A549 (cell line): ENCODE measurements around the gene PTPRJ.
A peak's percentile ranks its signal among the peaks of the same experiment; 100 is the strongest.

Source experiments
- CEBPB ChIP-seq, 2 experiments: fragments of >200 bp in 1 of 2; sonication (Bioruptor Twin) in 1 of 2; formaldehyde crosslinking in 1 of 2; IDR thresholded peaks; 2 replicates each; pipeline ENCODE4 v1.6.1; 2012 to 2016
- EP300 ChIP-seq, 2 experiments: fragments of >200 bp; sonication (Bioruptor Twin); formaldehyde crosslinking; IDR thresholded peaks; 2 replicates in 1 of 2; 3 replicates in 1 of 2; pipeline ENCODE4 v1.6.1; 2016 to 2017
- ESRRA ChIP-seq: fragments of 150-350 bp; IDR thresholded peaks from 2 replicates; pipeline ENCODE4 v1.6.1; 2014; ENCODE audit warnings: mild to moderate bottlenecking, low read length, borderline replicate concordance
- HDAC2 ChIP-seq: fragments of 200-600 bp; sonication (generic); IDR thresholded peaks from 2 replicates; pipeline ENCODE4 v1.6.1; 2016
- JUN ChIP-seq, 2 experiments: fragments of >200 bp; sonication (Bioruptor Twin); formaldehyde crosslinking; IDR thresholded peaks; 2 replicates in 1 of 2; 3 replicates in 1 of 2; pipeline ENCODE4 v1.6.1; 2016 to 2017
- POLR2A ChIP-seq: IDR thresholded peaks from 2 replicates; pipeline ENCODE4 v1.6.1; 2012; ENCODE audit warnings: mild to moderate bottlenecking, low read length
- POLR2AphosphoS2 ChIP-seq: conservative IDR thresholded peaks from 2 replicates; pipeline ENCODE4 v1.6.1; 2012; ENCODE audit warnings: low read length, improper control_type of control experiment, inconsistent platforms
- ZSCAN20 ChIP-seq: fragments of 250-450 bp; sonication (Bioruptor Pico); IDR thresholded peaks from 2 replicates; pipeline ENCODE4 v1.8.0; 2022; ENCODE audit warnings: mild to moderate bottlenecking, moderate library complexity
- TF ChIP-seq, protein P1 (sequence below): fragments of >200 bp; sonication (Bioruptor Twin); formaldehyde crosslinking; IDR thresholded peaks from 3 replicates; pipeline ENCODE4 v1.5.1; 2016
- TF ChIP-seq, protein P2 (sequence below): fragments of 200-600 bp; sonication (generic); IDR thresholded peaks from 2 replicates; pipeline ENCODE4 v1.6.1; 2016; ENCODE audit warnings: antibody characterized with exemption, mild to moderate bottlenecking, moderate library complexity

DNA sequence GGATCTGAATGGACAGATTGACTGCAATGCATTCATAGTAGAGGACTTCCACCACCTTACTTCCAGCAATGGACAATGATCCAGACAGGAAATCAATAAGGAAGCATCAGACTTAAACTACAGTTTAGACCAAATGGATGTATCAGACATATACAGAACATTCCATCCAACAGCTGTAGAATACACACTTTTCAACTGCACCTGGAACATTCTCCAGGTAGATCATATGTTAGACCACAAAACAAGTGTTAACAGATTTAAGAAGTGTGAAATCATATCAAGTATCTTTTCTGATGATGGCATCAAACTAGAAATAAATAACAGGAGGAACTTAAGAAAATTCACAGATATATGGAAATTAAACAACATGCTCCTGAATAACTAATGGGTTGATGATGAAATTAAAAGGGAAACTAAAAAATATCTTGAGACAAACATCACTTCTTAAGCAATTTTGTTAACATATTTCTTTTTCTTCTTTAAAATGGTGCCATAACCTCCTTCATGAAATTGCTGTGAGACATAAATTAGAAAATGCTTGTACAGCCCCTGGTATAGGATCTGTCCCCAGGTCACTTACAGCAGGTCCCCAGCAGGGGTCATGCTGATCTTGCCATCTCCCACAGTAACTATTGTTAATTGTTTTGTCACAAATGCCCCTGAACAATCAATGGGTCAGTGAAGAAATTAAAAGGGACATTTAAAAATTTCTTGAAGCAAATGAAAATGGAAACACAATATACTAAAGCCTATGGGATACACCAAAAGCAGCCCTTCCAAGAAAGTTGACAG, 136.3 kb downstream of the PTPRJ start:
- TF ChIP-seq EP300 (IDR thresholded peaks at IDR 0.05) (no peak), JUN (IDR thresholded peaks at IDR 0.05) (no peak), POLR2A (no peak), ZSCAN20 (no peak), CEBPB (IDR thresholded peaks at IDR 0.05) (no peak), HDAC2 (no peak), ESRRA (no peak), POLR2AphosphoS2 (no peak)
- TF ChIP-seq, protein P1, sequence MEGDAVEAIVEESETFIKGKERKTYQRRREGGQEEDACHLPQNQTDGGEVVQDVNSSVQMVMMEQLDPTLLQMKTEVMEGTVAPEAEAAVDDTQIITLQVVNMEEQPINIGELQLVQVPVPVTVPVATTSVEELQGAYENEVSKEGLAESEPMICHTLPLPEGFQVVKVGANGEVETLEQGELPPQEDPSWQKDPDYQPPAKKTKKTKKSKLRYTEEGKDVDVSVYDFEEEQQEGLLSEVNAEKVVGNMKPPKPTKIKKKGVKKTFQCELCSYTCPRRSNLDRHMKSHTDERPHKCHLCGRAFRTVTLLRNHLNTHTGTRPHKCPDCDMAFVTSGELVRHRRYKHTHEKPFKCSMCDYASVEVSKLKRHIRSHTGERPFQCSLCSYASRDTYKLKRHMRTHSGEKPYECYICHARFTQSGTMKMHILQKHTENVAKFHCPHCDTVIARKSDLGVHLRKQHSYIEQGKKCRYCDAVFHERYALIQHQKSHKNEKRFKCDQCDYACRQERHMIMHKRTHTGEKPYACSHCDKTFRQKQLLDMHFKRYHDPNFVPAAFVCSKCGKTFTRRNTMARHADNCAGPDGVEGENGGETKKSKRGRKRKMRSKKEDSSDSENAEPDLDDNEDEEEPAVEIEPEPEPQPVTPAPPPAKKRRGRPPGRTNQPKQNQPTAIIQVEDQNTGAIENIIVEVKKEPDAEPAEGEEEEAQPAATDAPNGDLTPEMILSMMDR, result peak; percentile 17; the same call in 2 of the 3 replicates
- TF ChIP-seq, protein P2, sequence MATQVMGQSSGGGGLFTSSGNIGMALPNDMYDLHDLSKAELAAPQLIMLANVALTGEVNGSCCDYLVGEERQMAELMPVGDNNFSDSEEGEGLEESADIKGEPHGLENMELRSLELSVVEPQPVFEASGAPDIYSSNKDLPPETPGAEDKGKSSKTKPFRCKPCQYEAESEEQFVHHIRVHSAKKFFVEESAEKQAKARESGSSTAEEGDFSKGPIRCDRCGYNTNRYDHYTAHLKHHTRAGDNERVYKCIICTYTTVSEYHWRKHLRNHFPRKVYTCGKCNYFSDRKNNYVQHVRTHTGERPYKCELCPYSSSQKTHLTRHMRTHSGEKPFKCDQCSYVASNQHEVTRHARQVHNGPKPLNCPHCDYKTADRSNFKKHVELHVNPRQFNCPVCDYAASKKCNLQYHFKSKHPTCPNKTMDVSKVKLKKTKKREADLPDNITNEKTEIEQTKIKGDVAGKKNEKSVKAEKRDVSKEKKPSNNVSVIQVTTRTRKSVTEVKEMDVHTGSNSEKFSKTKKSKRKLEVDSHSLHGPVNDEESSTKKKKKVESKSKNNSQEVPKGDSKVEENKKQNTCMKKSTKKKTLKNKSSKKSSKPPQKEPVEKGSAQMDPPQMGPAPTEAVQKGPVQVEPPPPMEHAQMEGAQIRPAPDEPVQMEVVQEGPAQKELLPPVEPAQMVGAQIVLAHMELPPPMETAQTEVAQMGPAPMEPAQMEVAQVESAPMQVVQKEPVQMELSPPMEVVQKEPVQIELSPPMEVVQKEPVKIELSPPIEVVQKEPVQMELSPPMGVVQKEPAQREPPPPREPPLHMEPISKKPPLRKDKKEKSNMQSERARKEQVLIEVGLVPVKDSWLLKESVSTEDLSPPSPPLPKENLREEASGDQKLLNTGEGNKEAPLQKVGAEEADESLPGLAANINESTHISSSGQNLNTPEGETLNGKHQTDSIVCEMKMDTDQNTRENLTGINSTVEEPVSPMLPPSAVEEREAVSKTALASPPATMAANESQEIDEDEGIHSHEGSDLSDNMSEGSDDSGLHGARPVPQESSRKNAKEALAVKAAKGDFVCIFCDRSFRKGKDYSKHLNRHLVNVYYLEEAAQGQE, result no peak
